Measurements from ENCODE around the gene RBMS1. TPM values are rescaled to one million over a fixed set of nuclear protein-coding genes. Genes with fewer than 3 reads are reported as not detected.

RBMS1 gene
- total RNA-seq, 1 donor from 2014 or later: 136 TPM

- Mint-ChIP-seq H3K4me3 (ENCODE audit: unreplicated experiment) (no peak overlapping the region), H3K27me3 (ENCODE audit: unreplicated experiment) (no peaks in the 10 kb centered on the region), H3K4me1 (ENCODE audit: unreplicated experiment) (peaks cover 42% of the 10 kb centered on the region), H3K36me3 (ENCODE audit: low read depth, unreplicated experiment) (peaks cover 22% of the 10 kb centered on the region), H3K9me3 (ENCODE audit: unreplicated experiment) (no peaks in the 10 kb centered on the region), H3K27ac (ENCODE audit: unreplicated experiment) (no peak overlapping the region)
- TF ChIP-seq, protein P1, sequence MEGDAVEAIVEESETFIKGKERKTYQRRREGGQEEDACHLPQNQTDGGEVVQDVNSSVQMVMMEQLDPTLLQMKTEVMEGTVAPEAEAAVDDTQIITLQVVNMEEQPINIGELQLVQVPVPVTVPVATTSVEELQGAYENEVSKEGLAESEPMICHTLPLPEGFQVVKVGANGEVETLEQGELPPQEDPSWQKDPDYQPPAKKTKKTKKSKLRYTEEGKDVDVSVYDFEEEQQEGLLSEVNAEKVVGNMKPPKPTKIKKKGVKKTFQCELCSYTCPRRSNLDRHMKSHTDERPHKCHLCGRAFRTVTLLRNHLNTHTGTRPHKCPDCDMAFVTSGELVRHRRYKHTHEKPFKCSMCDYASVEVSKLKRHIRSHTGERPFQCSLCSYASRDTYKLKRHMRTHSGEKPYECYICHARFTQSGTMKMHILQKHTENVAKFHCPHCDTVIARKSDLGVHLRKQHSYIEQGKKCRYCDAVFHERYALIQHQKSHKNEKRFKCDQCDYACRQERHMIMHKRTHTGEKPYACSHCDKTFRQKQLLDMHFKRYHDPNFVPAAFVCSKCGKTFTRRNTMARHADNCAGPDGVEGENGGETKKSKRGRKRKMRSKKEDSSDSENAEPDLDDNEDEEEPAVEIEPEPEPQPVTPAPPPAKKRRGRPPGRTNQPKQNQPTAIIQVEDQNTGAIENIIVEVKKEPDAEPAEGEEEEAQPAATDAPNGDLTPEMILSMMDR (IDR thresholded peaks at IDR 0.05; ENCODE audit: unreplicated experiment): no peak
- no peak for DNase-seq (ENCODE audit: low spot score)
These were observed 131.1 kb downstream of the RBMS1 start for GRCh38 chr2:160362541-160362940.

DNA sequence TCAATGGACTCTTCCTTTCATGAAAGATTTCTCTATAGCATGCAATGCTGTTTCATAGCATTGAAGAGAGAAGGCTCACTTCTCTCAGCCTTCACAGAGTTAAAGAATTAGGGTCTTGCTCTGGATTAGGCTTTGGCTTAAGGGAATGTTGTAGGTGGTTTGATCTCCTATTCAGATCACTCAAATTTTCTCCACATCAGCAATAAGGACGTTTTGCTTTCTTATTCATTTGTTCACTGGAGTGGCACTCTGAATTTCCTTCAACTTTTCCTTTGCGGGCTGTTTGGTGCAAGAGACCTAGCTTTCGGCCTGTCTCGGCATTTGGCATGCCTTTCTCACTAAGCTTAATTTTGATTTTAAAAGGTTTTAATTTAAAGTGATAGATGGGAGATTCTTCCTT lies 131.6 kb downstream of the RBMS1 start:
- TF ChIP-seq, protein P1 (IDR thresholded peaks at IDR 0.05; ENCODE audit: unreplicated experiment): no peak
- Mint-ChIP-seq H3K27ac (ENCODE audit: unreplicated experiment) (no peak overlapping the region), H3K4me1 (ENCODE audit: unreplicated experiment) (peaks cover 39% of the 10 kb centered on the region), H3K9me3 (ENCODE audit: unreplicated experiment) (no peaks in the 10 kb centered on the region), H3K27me3 (ENCODE audit: unreplicated experiment) (no peaks in the 10 kb centered on the region), H3K4me3 (ENCODE audit: unreplicated experiment) (no peak overlapping the region), H3K36me3 (ENCODE audit: low read depth, unreplicated experiment) (peaks cover 22% of the 10 kb centered on the region)
- no peak for DNase-seq (ENCODE audit: low spot score)

DNA sequence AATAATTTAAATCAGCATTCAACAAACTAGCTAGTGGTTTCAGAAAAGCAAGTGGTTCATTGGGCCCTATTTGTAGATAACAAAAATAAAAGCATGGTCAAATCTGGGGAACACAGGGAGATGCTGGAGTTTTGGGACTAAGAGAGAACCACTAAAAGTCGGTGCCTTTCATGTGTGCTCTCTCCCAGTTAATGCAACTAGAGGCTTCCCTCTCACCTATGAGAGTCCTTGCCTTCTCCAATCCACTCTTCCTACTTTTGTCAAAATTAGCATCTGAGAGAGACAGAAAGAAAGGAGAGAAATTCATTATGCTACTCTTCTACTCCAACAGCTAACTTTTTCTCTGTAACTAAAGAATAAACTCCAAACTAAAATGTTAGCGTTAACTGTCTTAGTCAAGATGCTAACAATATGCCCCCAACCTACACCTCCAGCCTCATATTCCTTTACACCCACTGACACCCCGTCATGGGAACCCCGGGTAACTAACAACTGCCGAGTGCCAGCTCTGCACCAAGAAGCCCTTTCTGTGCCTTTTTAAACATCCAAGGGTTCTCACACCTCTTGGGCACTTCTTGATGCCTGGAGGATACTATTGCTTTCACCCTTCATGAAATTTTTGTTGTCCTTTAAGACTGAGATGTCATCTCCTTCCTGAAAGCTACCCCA lies 133.4 kb downstream of the RBMS1 start:
- Mint-ChIP-seq H3K36me3 (ENCODE audit: low read depth, unreplicated experiment) (peaks cover 25% of the 10 kb centered on the region), H3K27me3 (ENCODE audit: unreplicated experiment) (no peaks in the 10 kb centered on the region), H3K4me1 (ENCODE audit: unreplicated experiment) (peaks cover 39% of the 10 kb centered on the region), H3K27ac (ENCODE audit: unreplicated experiment) (peak overlapping the region; percentile 50), H3K9me3 (ENCODE audit: unreplicated experiment) (no peaks in the 10 kb centered on the region), H3K4me3 (ENCODE audit: unreplicated experiment) (no peak overlapping the region)
- DNase-seq (ENCODE audit: low spot score): no peak
- TF ChIP-seq, protein P1 (IDR thresholded peaks at IDR 0.05; ENCODE audit: unreplicated experiment): no peak

GRCh38 chr2:160358046-160358445 lies 135.6 kb downstream of the RBMS1 start:
- no peak overlapping the region for H3K27ac Mint-ChIP-seq (ENCODE audit: unreplicated experiment)
- DNase-seq (ENCODE audit: low spot score): no peak
- H3K9me3 Mint-ChIP-seq (ENCODE audit: unreplicated experiment): no peaks in the 10 kb centered on the region
- peaks cover 10% of the 10 kb centered on the region for H3K36me3 Mint-ChIP-seq (ENCODE audit: low read depth, unreplicated experiment)
- peaks cover 18% of the 10 kb centered on the region for H3K4me1 Mint-ChIP-seq (ENCODE audit: unreplicated experiment)
- no peaks in the 10 kb centered on the region for H3K27me3 Mint-ChIP-seq (ENCODE audit: unreplicated experiment)
- TF ChIP-seq, protein P1 (IDR thresholded peaks at IDR 0.05; ENCODE audit: unreplicated experiment): no peak
- H3K4me3 Mint-ChIP-seq (ENCODE audit: unreplicated experiment): no peak overlapping the region

DNA sequence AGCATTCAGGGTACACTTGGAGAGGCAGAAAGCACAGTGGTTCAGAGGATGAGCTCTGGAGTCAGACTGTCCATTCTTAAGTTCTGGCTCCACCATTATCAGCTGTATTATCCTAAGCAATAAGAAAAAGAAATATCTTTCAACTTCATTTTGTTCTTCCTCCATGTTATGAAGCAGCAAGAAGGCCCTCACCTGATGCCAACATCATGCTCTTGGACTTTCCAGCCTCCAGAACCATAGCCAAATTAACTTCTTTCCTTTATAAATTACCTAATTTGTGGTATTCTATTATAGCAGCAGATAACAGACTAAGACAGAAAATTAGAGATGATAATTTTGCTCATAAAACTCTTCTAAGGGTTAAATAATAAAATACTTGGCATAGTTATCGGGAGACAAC lies 137.1 kb downstream of the RBMS1 start:
- TF ChIP-seq, protein P1 (IDR thresholded peaks at IDR 0.05; ENCODE audit: unreplicated experiment): no peak
- H3K9me3 Mint-ChIP-seq (ENCODE audit: unreplicated experiment): no peaks in the 10 kb centered on the region
- H3K4me1 Mint-ChIP-seq (ENCODE audit: unreplicated experiment): peaks cover 23% of the 10 kb centered on the region
- H3K27me3 Mint-ChIP-seq (ENCODE audit: unreplicated experiment): no peaks in the 10 kb centered on the region
- no peak overlapping the region for H3K4me3 Mint-ChIP-seq (ENCODE audit: unreplicated experiment)
- peaks cover 9% of the 10 kb centered on the region for H3K36me3 Mint-ChIP-seq (ENCODE audit: low read depth, unreplicated experiment)
- DNase-seq (ENCODE audit: low spot score): no peak
- H3K27ac Mint-ChIP-seq (ENCODE audit: unreplicated experiment): no peak overlapping the region
